GM21367 (cell line): ENCODE results near the gene FAHD1.

ENCODE experiments used
- ATAC-seq: cut with Tn5 transposase; IDR thresholded peaks from one replicate; pipeline ENCODE4 v1.9.1; 2021; ENCODE audit not compliant: unreplicated experiment

The FAHD1 gene

GRCh38 chr16:1878256-1878655, 51.2 kb downstream of the FAHD1 start:
- no peak for ATAC-seq
